B cell (primary cell): ENCODE data around the gene KCNK1.

Source experiments
- EZH2 ChIP-seq: IDR thresholded peaks from 2 replicates; pipeline ENCODE4 v1.6.1; 2012; ENCODE audit warnings: borderline replicate concordance, low read depth, mild to moderate bottlenecking, moderate library complexity, low read length; ENCODE audit not compliant: insufficient read depth, poor library complexity, severe bottlenecking
- TF ChIP-seq, protein P1 (sequence below): fragments of 200-600 bp; IDR thresholded peaks from one replicate; pipeline ENCODE4 v1.8.0; 2022; ENCODE audit warnings: antibody characterized with exemption, mild to moderate bottlenecking

DNA sequence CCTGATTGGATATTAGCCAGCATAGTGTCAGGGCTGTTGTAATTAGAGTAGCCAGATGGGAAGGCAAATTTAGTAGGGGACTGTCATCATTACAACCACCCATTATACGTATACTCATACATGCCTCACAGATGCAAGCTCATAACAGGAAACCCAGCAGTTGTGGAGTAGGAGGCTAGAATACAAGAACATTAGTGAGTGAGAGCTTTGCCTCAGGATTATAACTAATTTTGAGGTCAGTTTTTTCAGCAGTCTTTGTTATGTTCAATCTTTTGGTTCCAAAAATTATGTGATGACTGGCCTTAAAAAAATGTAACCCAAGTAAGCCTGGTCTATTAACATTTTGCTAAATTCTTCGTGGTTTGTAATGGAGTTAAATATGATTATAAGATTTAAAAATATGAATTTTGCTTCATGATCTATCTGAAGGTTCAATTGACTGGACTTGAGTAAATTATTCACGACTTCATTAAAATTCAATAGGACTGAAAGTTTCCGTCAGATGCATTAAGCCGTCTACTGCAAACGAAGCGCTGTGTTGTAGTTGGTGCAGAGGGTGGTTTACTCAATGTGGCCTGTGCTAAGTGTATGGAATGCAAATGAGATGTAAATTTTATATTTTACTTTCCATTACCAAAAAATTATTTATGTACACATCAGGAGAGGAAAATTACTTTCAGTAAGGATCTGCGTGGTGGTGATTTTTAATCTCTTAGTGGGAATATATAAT, 48.8 kb downstream of the KCNK1 start:
- TF ChIP-seq, protein P1, sequence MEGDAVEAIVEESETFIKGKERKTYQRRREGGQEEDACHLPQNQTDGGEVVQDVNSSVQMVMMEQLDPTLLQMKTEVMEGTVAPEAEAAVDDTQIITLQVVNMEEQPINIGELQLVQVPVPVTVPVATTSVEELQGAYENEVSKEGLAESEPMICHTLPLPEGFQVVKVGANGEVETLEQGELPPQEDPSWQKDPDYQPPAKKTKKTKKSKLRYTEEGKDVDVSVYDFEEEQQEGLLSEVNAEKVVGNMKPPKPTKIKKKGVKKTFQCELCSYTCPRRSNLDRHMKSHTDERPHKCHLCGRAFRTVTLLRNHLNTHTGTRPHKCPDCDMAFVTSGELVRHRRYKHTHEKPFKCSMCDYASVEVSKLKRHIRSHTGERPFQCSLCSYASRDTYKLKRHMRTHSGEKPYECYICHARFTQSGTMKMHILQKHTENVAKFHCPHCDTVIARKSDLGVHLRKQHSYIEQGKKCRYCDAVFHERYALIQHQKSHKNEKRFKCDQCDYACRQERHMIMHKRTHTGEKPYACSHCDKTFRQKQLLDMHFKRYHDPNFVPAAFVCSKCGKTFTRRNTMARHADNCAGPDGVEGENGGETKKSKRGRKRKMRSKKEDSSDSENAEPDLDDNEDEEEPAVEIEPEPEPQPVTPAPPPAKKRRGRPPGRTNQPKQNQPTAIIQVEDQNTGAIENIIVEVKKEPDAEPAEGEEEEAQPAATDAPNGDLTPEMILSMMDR = no peak
- no peak for TF ChIP-seq EZH2
